Eye (tissue), 1 donor: Measurements from ENCODE around the gene AGBL1.

Source experiments
- DNase-seq: peaks from one replicate; pipeline ENCODE4 v3.0.0-alpha.2; 2015

Gene AGBL1

DNA sequence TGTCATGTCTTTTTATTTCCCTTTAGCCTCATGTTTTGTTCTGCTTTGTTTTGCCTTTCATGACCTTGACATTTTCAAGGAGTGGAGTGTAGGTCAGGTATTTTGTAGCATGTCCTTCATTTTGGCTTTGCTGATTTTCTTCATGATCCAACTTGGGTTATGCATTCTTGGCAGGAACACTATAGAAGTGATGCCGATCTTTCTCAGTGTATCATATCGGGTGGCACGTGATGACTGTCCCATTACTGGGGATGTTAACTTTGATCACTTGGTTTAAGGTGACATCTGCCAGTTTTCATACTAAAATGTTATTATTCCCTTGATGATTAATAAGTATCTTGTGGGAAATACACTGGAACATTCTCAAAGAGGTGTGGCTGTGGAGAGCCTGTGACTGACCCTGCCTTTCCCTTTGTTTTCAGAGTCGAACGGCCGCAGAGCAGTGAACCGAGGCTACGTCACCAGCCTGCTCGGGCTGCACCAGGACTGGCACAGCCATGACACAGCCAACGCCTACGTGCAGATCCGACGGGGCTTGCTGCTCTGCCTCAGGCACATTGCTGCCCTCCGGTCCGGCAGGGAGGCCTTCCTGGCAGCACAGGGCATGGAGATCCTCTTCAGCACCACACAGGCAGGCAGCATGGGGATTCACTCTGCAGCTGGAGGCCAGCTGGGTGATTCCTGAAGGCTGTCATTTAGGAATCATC lies 167.7 kb downstream of the AGBL1 start:
- no peak for DNase-seq

DNA sequence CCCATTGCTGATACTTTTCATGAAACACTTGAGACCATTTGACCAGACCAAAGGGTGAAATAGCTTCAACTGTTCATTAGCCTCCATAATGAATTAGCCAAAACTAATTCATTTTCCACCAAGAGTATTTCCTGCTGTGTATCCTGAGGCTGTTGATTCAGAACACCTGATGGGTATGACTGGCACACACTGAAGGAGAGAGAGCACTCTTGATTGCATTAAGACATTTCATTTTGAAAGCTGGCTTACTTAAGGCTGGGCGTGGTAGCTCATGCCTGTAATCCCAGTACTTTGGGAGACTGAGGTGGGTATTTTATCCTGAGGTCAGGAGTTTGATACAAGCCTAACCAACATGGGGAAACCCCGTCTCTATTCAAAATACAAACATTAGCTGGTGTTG lies 175.6 kb downstream of the AGBL1 start:
- DNase-seq = no peak

DNA sequence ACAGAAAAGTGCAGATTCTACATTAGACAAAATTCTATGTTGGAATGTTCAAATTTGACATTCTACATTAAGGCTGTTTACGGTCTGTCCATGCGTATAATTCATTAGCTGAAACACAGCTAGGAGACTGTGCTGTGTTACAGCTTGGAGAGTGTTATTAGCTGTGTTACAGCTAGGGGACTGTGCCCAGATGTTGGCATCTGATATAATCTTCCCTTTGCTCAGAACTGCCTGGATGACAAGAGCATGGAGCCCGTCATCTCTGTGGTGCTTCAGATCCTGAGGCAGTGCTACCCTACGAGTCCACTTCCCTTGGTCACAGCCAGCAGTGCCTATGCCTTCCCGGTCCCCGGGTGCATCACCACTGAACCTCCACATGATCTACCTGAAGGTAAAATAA lies 177.0 kb downstream of the AGBL1 start:
- DNase-seq = no peak

DNA sequence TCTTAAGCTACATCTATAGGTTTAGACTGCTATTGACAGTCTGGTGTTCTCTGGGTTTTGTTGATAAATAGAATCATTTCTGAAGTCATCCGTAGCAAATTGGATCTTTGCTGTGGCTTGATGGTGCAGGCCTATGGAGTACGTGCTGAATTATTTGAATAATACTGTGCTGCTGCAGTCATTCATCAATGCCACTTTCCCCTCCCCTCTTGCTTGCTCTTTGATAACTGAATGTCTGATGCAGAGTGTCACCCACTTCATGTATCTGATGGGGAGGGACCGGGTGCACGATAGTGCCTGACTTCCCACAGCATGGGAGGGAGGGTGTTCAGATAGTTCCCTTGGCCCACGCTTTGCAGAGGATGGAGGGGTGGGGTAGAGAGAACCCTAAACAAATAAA lies 179.9 kb downstream of the AGBL1 start:
- DNase-seq = no peak

GRCh38 chr15:86263230-86263629 lies 183.6 kb downstream of the AGBL1 start:
- no peak for DNase-seq

GRCh38 chr15:86266896-86267484 lies 187.3 kb downstream of the AGBL1 start:
- DNase-seq = no peak

GRCh38 chr15:86267892-86268291 lies 188.2 kb downstream of the AGBL1 start:
- DNase-seq = no peak

GRCh38 chr15:86268558-86268957 lies 188.9 kb downstream of the AGBL1 start:
- DNase-seq = no peak

GRCh38 chr15:86273309-86273708 lies 193.6 kb downstream of the AGBL1 start:
- no peak for DNase-seq

- no peak for DNase-seq
Measured at GRCh38 chr15:86275361-86275760, 195.7 kb downstream of the AGBL1 start.

DNA sequence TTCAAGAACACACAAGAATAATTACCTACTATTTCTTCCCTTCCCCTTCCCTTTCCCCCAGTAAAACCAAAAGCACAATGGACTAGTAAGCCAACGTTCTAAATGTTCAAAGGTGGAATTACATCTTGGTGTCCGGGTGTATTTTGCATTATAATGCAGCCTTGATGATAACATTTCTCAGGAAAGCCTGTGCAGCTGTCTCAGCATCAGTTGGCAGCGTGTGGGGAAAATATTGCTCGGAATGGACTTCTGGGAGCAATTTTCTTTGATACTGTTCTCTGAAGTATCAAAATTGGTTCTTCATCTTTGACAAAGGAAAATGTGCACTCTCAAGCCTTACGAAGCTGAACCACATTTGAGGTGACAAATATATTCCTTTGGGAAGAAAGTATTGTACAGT lies 198.9 kb downstream of the AGBL1 start:
- DNase-seq = no peak

GRCh38 chr15:86284635-86285034 lies 205.0 kb downstream of the AGBL1 start:
- no peak for DNase-seq

GRCh38 chr15:86295511-86295910 lies 215.8 kb downstream of the AGBL1 start:
- no peak for DNase-seq

DNA sequence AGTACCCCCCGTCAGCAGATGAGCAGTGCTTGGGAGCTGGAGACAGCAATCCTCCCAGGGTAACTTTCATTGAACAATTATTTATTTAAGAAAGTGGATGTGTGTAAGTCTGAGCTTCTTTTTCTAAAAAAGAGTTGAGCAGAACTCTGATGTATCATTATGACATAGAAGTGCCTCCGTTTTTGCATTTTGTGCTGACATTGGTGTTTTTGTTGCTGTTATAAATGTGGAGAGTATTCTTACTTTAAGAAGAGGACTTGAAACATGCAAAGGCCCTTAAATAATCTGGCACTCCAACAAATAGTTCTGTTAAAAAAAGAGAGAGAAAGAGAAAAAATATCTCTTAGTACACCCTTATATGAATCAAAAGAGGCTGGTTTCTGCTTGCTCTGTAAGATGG lies 217.1 kb downstream of the AGBL1 start:
- DNase-seq = no peak

DNA sequence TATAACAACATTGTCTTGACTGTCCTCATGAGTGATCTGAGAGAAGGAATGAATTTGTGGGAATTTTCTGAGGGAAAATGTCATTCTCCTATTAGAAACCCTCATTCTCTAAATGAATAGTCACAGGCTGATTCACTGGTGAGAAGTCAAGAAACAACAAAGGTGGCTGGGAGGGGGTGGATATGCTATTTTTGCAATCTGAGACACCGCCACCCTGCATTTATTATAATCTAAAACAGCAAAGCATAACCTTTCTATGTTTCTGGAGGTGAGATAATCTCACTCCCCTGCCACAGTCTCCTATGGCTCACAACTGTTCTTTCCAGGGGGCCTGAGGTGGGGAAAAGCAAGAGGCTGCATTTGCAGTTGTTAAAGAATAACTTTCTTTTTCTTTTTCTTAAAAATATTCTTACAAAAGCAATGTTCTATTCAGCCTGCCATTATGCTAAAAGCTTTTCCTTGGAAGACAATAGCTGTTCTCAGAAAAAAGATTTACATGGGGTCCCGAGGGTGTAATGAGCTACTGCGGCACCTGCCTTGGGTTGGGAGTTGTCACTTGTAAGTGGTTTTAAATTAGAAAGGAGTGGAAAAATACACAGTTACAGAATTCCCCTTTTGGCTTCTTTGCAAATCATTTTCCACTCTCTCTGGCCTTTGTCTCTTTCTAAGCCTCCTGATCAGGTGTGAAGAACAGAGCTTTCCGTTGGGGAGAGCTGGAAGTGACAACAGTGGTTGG lies 220.9 kb downstream of the AGBL1 start:
- no peak for DNase-seq

DNA sequence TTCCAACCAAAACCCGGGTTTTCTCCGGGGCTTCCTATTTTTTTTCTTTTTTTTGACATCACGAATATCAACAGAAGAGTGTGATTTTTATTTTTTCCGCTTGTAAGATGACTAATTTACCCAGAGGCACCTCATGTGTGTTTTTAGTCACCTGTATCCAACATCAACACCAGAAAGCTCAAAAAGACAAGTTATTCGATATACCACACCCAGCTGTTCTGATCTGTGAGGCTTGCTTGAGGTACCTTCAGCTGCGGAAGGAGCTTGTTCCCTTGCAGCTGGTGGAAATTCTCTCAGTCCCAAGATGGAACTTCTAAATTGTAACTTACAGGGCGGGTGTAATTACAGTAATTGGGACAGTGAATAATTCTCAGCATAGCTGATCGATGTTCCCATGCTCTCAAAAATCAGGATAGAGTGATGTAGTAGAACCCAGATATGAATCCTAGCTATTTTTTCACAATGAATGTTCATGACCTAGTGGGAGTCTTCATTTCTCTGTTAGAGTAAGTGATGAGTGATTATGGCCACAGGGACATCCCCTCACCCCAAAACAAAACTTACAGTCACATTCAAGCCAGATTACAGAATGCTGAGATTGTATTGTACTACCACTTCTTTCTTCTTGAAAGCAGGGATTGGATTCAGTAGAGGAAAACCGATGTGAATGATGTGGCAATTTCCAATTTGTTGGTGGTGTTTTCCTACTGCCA lies 232.1 kb downstream of the AGBL1 start:
- no peak for DNase-seq

DNA sequence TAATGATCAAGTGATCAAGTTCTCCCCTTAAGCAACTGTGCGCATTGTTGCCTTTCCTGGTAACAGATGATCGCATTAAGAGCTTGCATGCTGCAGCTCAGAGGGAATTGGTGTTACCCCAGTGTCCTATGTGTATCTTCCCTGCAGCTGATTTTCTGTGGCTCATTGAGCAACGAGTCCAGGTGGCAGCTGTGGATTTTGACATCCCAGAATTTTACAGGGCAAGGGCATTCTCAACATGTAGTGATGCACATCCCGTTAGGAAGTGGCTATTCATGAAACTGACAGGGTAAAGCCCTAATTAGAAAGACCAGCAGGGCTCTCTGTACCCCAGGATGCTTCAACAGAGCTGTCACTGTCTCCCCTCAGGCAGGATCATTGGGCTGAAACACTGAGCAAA lies 232.8 kb downstream of the AGBL1 start:
- DNase-seq = peak; percentile 47

DNA sequence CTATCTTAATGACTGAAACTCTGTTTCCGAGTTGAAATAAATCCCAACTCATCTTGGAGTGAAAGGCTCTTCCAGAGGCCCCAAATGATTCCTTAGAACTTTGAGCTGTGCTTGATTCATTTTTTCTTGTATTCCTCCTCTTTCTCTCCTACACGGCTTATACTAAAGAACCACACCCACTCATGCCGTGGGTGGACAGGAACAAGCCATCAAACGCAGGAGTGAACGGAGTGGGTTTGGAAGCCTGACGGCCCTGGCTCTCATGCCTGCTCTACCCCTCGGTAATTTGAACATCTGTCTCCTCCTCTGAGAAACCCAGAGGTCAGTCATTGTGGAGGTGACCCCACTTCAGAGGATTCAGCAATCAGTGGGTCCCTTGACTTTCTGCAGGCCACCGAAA lies 236.5 kb downstream of the AGBL1 start:
- DNase-seq = no peak

DNA sequence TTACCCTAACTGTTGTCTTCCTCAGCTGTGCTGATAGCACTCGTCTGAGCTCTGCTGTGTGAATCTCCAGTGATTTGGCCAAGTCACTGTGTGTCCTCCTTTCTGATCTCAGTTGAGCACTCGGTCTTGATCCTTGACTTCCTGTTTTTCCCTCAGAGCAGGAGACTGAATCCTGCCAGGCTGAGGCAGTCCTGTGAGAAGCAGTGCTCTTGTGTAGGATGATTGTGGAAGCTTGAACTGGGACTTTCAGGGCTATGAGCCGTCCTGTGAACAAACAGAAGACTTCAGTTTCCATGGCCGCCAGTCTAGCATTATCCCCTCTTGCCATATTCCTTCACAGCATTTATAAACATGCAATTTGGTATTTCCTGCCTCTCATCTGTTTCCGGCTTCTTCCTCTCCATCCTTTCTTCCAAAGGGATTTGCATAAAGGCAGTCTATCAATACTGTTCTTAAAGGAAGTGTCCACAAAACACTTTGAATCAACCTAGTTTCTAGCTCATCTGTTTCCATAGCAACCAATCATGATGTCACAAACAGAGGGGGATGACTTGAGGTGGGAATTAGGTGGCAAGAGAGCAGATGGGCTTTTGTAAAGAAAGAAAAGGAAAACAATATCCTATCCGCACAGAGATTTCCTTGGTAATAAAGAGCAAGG lies 237.2 kb downstream of the AGBL1 start:
- DNase-seq = peak; percentile 18

DNA sequence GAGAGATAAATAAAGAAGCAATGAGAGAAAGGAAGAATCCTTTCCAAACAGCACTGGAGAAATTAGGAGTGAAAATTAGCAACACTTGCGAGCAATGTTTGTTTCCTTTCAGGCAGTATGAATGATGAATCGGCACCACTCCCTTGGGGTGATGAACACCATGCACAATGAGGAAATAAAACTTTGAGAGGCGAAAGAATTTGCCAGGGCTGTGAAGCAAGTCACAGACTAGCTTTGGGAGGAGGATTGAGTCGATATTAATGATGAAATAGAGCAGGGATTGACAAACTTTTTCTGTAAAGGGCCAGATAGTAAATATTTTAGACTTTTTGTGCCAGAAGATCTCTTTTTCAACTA lies 237.7 kb downstream of the AGBL1 start:
- no peak for DNase-seq

- no peak for DNase-seq
Measured at GRCh38 chr15:86322629-86323028, 243.0 kb downstream of the AGBL1 start.

- no peak for DNase-seq
Measured at GRCh38 chr15:86327230-86327865, 247.7 kb downstream of the AGBL1 start.

- DNase-seq = no peak
Measured at GRCh38 chr15:86328658-86329057, 249.0 kb downstream of the AGBL1 start.
